ENCODE results near the gene KCND3.

- TF ChIP-seq POLR2A (IDR thresholded peaks at IDR 0.05): no peak
- no peak for TF ChIP-seq CTCF (IDR thresholded peaks at IDR 0.05)
These were observed 67.5 kb downstream of the KCND3 start for GRCh38 chr1:111921948-111922347.

All from lower leg skin (tissue), 3 donors.